ENCODE results near the gene POMZP3.
"Not testable (repeated sequence)": the region's sequence is repeated elsewhere in the genome, so short reads cannot be mapped to it uniquely, and the experiment has no call there.

Gene POMZP3

DNA sequence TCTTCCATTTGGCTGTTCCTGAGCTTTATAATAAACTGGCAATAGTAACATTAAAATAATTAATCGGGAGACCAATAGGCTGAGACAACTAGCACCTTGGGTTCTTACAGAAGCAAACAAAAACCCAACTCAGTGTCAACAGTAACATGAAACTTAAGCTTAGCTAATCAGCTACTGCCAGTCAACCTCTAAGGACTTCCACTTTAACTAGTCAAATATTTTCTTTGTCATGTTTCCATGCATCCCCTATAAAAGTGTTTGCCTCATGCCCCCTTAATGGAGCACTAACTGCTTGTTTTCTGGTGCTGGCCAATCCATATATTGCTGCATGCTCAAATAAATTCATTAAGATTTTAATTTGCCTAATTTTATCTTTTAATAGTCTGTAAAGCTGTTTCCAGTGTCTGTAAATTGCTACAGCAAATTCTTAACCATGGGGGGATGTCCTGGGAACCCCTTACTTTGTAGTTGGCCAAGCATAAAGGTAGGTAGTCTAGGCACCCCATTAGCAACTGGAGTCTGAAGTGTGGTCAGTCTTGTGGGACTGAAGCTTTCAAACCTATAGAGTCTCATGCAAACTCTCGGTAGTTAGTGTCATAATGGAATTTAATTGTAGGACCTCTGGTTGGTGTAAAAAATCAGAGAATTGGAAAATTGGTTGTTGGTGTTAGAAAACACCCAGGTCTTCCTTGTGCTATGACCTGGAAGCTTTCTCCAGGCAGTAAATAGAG is 40.3 kb downstream of the POMZP3 start:
- not testable (repeated sequence) for DNase-seq

- not testable (repeated sequence) for DNase-seq
These were observed 43.3 kb downstream of the POMZP3 start for GRCh38 chr7:76583636-76584281.

- not testable (repeated sequence) for DNase-seq
These were observed 44.0 kb downstream of the POMZP3 start for GRCh38 chr7:76582848-76583631.

DNA sequence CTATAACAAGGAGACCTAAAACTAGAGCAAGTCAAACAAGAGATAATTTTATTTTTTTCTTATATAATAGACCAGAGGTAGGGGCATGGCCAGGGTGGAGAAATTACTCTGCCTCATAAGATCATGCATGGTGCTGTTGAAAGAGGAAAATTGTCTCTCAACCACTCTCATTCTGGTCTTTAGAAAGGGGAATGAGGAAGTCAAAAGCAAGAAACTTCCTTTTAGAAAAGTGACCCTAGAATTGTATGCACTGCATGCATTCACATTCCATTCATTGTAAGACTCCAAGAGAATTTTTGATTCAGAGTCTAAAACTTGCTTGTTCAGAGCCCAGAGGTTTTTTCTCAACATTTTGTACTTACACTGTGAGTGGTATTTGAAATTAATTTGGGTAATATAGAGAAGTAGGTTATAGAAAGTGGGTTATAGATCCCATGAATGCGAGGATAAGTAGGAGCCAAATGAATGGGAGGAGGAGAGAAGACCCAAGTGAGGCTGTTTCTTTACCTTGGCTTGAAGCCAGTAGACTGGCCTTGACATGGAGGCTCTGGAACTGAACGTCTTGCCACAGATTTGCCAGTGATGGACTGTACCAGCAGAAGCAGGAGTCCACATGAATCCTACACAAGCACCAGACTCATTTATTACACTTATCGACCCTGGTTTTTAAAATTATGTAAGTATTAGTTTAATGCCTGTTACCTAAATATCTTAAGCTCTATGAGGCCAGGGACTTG is 51.0 kb downstream of the POMZP3 start:
- not testable (repeated sequence) for DNase-seq

DNA sequence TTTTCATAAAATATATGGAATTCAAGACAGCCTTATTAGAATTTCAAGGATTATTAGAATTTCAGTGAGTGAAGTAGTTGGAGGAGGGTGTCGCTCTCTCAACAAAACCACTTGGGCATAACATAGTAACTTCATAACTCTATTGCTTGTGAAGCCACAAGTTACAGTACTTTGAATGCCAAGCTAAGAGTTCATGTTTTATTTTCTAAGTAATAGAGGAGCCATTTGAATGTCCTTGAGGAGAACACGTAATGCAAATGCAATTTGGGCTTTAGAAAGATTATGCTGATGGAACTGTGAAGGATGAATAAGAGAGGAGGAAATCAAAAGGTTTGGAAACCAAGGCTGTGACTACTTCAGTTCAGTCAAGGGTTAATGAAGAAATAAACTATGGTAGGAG is 51.6 kb downstream of the POMZP3 start:
- not testable (repeated sequence) for DNase-seq

DNA sequence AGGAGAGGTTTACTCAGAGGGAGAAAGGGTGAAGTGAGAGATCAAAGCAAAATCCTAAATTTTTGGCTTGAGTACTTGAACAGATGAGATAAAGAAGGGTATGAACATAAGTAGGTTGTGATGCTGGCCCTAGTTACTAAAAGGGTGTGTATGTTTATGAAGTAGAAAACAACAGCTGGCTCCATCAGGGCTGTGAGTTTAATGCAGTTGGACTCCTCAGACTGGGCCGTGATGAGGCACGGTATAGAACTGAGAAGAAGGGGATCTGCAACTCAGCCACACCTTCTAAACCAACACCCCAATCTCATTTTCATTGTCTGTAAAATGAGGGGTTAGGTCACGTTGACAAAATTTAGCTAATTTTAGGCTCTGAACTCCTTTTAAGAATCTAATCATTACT is 54.8 kb downstream of the POMZP3 start:
- DNase-seq = not testable (repeated sequence)

DNA sequence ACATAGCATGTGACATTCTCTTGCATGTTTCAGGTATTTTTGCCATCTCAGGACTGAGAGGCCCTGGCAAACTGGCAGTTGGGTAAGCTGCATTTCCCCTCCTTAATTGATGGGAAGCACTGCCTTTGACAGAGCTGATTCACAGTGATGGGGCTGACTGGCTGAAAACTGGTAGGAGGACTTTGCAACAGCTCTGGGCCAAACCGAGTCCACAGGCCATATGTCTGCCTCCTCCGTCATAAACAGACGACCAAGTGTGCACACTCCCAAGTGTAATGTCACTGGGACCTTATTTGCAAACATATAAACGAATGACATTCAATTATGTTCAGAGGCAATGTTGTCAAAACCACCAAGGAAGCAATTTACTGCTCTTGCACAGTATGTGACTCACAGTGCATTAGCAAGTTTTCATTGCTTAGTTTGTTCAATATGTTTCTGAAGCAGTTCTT is 56.7 kb downstream of the POMZP3 start:
- peak in 1 of 2 experiments; percentile 40 for DNase-seq

DNA sequence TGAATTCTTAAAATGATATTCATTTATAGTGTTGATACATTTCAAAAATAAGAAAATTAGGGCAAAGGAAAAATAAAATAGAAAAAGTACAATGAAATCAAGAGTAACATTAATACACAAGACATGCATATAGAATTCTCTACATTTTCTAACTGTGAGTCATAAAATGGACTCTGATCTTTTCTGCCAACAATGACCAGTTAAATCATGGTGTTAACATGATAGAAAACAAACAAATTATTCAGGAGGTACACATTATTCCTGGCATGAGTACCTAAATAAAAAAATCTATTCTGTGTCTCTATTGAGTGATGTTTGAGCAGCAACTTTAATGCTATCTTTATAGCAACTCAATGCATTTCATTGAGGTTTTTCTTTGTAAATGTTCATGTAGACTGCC is 58.3 kb downstream of the POMZP3 start:
- DNase-seq = peak; percentile 54 to 73

GRCh38 chr7:76567753-76568152 is 59.3 kb downstream of the POMZP3 start:
- DNase-seq = not testable (repeated sequence)

GRCh38 chr7:76567311-76567710 is 59.8 kb downstream of the POMZP3 start:
- DNase-seq = not testable (repeated sequence)

GRCh38 chr7:76565001-76565400 is 62.1 kb downstream of the POMZP3 start:
- DNase-seq = not testable (repeated sequence)

DNA sequence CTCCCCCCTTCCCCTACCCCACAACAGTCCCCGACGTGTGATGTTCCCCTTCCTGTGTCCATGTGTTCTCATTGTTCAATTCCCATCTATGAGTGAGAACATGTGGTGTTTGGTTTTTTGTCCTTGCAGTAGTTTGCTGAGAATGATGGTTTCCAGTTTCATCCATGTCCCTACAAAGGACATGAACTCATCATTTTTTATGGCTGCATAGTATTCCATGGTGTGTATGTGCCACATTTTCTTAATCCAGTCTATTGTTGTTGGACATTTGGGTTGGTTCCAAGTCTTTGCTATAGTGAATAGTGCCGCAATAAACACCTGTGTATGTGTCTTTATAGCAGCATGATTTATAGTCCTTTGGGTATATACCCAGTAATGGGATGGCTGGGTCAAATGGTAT is 65.7 kb downstream of the POMZP3 start:
- DNase-seq = not testable (repeated sequence)

GRCh38 chr7:76560157-76560556 is 66.9 kb downstream of the POMZP3 start:
- not testable (repeated sequence) for DNase-seq
